ENCODE measurements around the gene MBOAT7. TPM values are rescaled to one million over a fixed set of nuclear protein-coding genes. Genes with fewer than 3 reads are reported as not detected.

MBOAT7 gene
- total and polyA plus RNA-seq, 2 of the 4 experiments (the other 2 are of a cell fraction), result 11.3 to 121 TPM

DNA sequence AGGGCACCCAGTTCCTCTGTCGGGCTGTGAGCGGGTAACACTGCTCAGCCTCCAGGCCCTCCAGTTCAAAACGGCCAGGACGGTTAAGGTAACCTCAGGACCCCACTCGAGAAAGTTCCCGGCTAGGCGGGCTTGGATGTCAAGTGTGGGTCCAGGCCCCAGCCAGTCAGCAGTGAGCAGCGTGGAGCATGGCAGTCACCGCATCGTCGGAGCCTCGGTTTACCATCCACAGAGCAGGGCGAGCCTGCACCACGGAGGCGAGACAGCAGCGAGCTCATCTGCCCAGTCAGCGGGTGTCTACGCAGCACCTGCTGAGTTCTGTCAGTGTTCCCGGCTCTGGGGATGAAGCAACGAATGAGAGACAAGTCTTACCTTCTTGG is 59.8 kb downstream of the MBOAT7 start:
- Histone ChIP-seq H4K91ac (ENCODE audit: insufficient read depth, low read depth, low read length) (no peak overlapping the region), H4K5ac (ENCODE audit: low read depth, low read length) (no peak overlapping the region), H3K4me3 (ENCODE audit: insufficient read depth, low read depth, low read length) (no peak overlapping the region), H3K36me3 (ENCODE audit: control insufficient read depth, insufficient read depth, low read length) (peaks cover 51% of the 10 kb centered on the region), H3K18ac (ENCODE audit: low read depth, low read length) (no peak overlapping the region), H3K9me3 (ENCODE audit: control insufficient read depth, insufficient read depth, low read length) (no peaks in the 10 kb centered on the region), H3K27ac (ENCODE audit: insufficient read depth, low read length) (no peak overlapping the region), H2AK5ac (ENCODE audit: low read depth, low read length) (no peak overlapping the region), H3K4me2 (ENCODE audit: low read depth, low read length) (no peak overlapping the region), H2AK9ac (replicated peaks; ENCODE audit: low read depth, low read length, poor library complexity) (no peak overlapping the region), H3K23ac (ENCODE audit: low read depth, low read length) (no peak overlapping the region), H3K79me1 (ENCODE audit: low read depth in 1 of 2, low read length in 2 of 2) (no peaks in the 10 kb centered on the region), H3K4me1 (ENCODE audit: control insufficient read depth, insufficient read depth, low read length) (no peaks in the 10 kb centered on the region), H3K56ac (ENCODE audit: extremely low read depth, insufficient read depth, low read length) (no peak overlapping the region), H3K27me3 (ENCODE audit: control insufficient read depth, insufficient read depth, low read length) (no peaks in the 10 kb centered on the region), H3K4ac (ENCODE audit: low read depth, low read length) (no peak overlapping the region), H2BK20ac (ENCODE audit: low read depth, low read length) (no peak overlapping the region), H3K9me1 (ENCODE audit: insufficient read depth, low read length) (no peaks in the 10 kb centered on the region), H3K9ac (ENCODE audit: low read depth, low read length) (no peak overlapping the region), H2BK120ac (ENCODE audit: low read depth, low read length) (no peak overlapping the region), H4K8ac (ENCODE audit: low read depth in 2 of 2, low read length in 2 of 2) (no peak overlapping the region), H2BK5ac (ENCODE audit: low read depth, low read length, poor library complexity, severe bottlenecking) (no peak overlapping the region), H2AFZ (replicated peaks; ENCODE audit: low read length, poor library complexity) (no peak overlapping the region), H2BK15ac (ENCODE audit: low read depth, low read length) (no peak overlapping the region), H4K20me1 (ENCODE audit: insufficient read depth, low read length) (no peaks in the 10 kb centered on the region), H3K14ac (replicated peaks; ENCODE audit: low read depth, low read length) (no peak overlapping the region)
- in situ Hi-C loops (cut with MboI; ENCODE audit: low sequenced_read_pairs) (loop anchor here (25.0 kb wide), 1 partner anchor 1533 kb away; the partner anchor contains the start of gene U2AF2), dilution Hi-C loops (cut with HindIII; ENCODE audit: low sequenced_read_pairs, unreplicated experiment) (no loop called here), intact Hi-C loops (cut with micrococcal nuclease) (no loop called here)
- no peak for TF ChIP-seq RAD21 (IDR thresholded peaks at IDR 0.05; ENCODE audit: low read length)
- TF ChIP-seq MXI1 (IDR thresholded peaks at IDR 0.05; ENCODE audit: borderline replicate concordance, low read depth, low read length), result no peak
- TF ChIP-seq SMC3 (IDR thresholded peaks at IDR 0.05; ENCODE audit: low read depth, low read length), result no peak
- BruUV-seq (replicated peaks), result no TSS peak
- CTCF ChIA-PET, result no interaction called here
- DNase-seq, result no peak
- POLR2A ChIA-PET (ENCODE audit: unreplicated experiment), result no interaction called here
- 90% methylated on average over 6 of the region's 20 CpGs; no CpG with 5 or more reads in 1 of the 2 experiments for WGBS, 2 experiments (ENCODE audit: extremely low coverage in 2 of 2, insufficient read length in 1 of 2)
- ATAC-seq (ENCODE audit: low read depth), result no peak

Data from IMR-90 (cell line).